K562 (cell line): ENCODE data around the gene MS4A2. TPM values are rescaled to one million over a fixed set of nuclear protein-coding genes. Genes with fewer than 3 reads are reported as not detected.

ENCODE experiments used
- ATAC-seq: fragments of 200-7000 bp; cut with Tn5 transposase; 3 replicates; pipeline ENCODE4 v1.9.1; 2020; ENCODE audit warnings: moderate library complexity
- BruUV-seq: library from RNA; stranded (reverse); fragments of 400-500 nt; replicated peaks from 2 replicates; lab custom pipeline; 2021; lab: Mats Ljungman, UMichigan
- CTCF ChIA-PET: fragments of 300-600 bp; formaldehyde crosslinking; extraction: SDS; loops from one replicate; lab custom pipeline; 2021; ENCODE audit warnings: low intra/inter-chr PET ratio; lab: Yijun Ruan, JAX
- POLR2A ChIA-PET: fragments of 300-600, 350-650 bp; sonication (Branson Sonifier 250); formaldehyde crosslinking; extraction: SDS; loops from one replicate; lab custom pipeline; 2021; ENCODE audit warnings: antibody characterized with exemption, inconsistent platforms; lab: Yijun Ruan, JAX
- DNase-seq, 4 experiments: peaks; one replicate each; pipeline versions ENCODE4 v3.0.0 to v3.0.0-alpha.2; 2011 to 2018; ENCODE audit warnings: low spot score in 3 of 4, mixed read lengths in 3 of 4; ENCODE audit errors: extremely low read depth in 1 of 4
- FAIRE-seq: peaks from 2 replicates; lab custom pipeline; 2011; peaks lifted over from hg19 to GRCh38; lab: Jason Lieb, UNC
- H2AFZ ChIP-seq: 2 replicates; pipeline ENCODE4 v1.6.0; 2011; ENCODE audit warnings: low read depth, low read length, control low read depth, inconsistent platforms
- H3K27ac ChIP-seq: fragments of 200-600 bp; 3 replicates; pipeline ENCODE4 v1.8.0; 2011; ENCODE audit warnings: low read depth, mild to moderate bottlenecking, control low read depth, inconsistent platforms, low read length, moderate library complexity, mixed read lengths; ENCODE audit errors: extremely low read depth
- H3K27me3 ChIP-seq, 2 experiments: fragments of 300-600 bp in 1 of 2; 2 replicates in 1 of 2; 3 replicates in 1 of 2; pipeline versions ENCODE4 v1.6.0 to v1.8.0; 2011; ENCODE audit warnings: inconsistent platforms in 2 of 2, low read length in 2 of 2, mild to moderate bottlenecking in 1 of 2, mixed read lengths in 1 of 2, moderate library complexity in 1 of 2; ENCODE audit not compliant: control insufficient read depth in 2 of 2, insufficient read depth in 2 of 2
- H3K36me3 ChIP-seq: fragments of 300-600 bp; 3 replicates; pipeline ENCODE4 v1.8.0; 2011; ENCODE audit warnings: mild to moderate bottlenecking, low read length, inconsistent platforms; ENCODE audit not compliant: control insufficient read depth, insufficient read depth
- H3K4me1 ChIP-seq, 2 experiments: fragments of 200-600 bp in 1 of 2; replicated peaks in 1 of 2; 2 replicates in 1 of 2; 3 replicates in 1 of 2; pipeline versions ENCODE4 v1.5.1 to v1.8.0; 2011; ENCODE audit warnings: inconsistent platforms in 2 of 2, low read length in 2 of 2, mild to moderate bottlenecking in 1 of 2, mixed read lengths in 1 of 2, moderate library complexity in 1 of 2; ENCODE audit not compliant: control insufficient read depth in 2 of 2, insufficient read depth in 2 of 2
- H3K4me2 ChIP-seq: 2 replicates; pipeline ENCODE4 v1.6.1; 2011; ENCODE audit warnings: low read length, control low read depth, inconsistent platforms, mixed read lengths; ENCODE audit not compliant: insufficient read depth
- H3K4me3 ChIP-seq: fragments of 200-600 bp; sonication (generic), shearing (Covaris generic); 2 replicates; pipeline ENCODE4 v1.5.1; 2016; ENCODE audit warnings: control low read depth, inconsistent platforms
- H3K79me2 ChIP-seq: fragments of 200-600 bp; 3 replicates; pipeline ENCODE4 v1.8.0; 2011; ENCODE audit warnings: low read length, inconsistent platforms; ENCODE audit not compliant: control insufficient read depth, insufficient read depth
- H3K9ac ChIP-seq, 2 experiments: 2 replicates each; pipeline versions ENCODE4 v1.6.0 to v1.6.1; 2011; ENCODE audit warnings: low read depth in 2 of 2, low read length in 2 of 2, control low read depth in 1 of 2, inconsistent platforms in 1 of 2, mild to moderate bottlenecking in 1 of 2, mixed read lengths in 1 of 2; ENCODE audit not compliant: insufficient read depth in 1 of 2
- H3K9me1 ChIP-seq: one replicate; pipeline ENCODE4 v1.6.0; 2011; ENCODE audit warnings: inconsistent platforms, mild to moderate bottlenecking, low read length, moderate library complexity; ENCODE audit not compliant: control insufficient read depth, insufficient read depth
- H3K9me3 ChIP-seq: replicated peaks from 2 replicates; pipeline ENCODE4 v1.5.1; 2011; ENCODE audit warnings: low read depth, low read length, inconsistent platforms; ENCODE audit not compliant: control insufficient read depth, insufficient read depth
- H4K20me1 ChIP-seq: replicated peaks from 2 replicates; pipeline ENCODE4 v1.6.1; 2011; ENCODE audit warnings: low read length, inconsistent platforms, mixed read lengths; ENCODE audit not compliant: control insufficient read depth, insufficient read depth
- ATF7 ChIP-seq: fragments of 450-650 bp; IDR thresholded peaks from 2 replicates; pipeline ENCODE4 v1.7.1; 2014; ENCODE audit warnings: mild to moderate bottlenecking, moderate library complexity
- BCL6 ChIP-seq: fragments of 250-450 bp; sonication (Bioruptor Pico); IDR thresholded peaks from 2 replicates; pipeline ENCODE4 v1.4.0; 2020
- DNMT1 ChIP-seq: fragments of 450-650 bp; IDR thresholded peaks from 2 replicates; pipeline ENCODE4 v1.6.1; 2016; ENCODE audit warnings: antibody characterized with exemption, mild to moderate bottlenecking
- FOXK1 ChIP-seq: sonication (generic); formaldehyde crosslinking; IDR thresholded peaks from 2 replicates; pipeline ENCODE4 v1.8.0; 2022; ENCODE audit warnings: missing genetic modification reagents, mild to moderate bottlenecking, borderline replicate concordance
- HSF4 ChIP-seq: fragments of 250-450 bp; sonication (Bioruptor Pico); IDR thresholded peaks from 2 replicates; pipeline ENCODE4 v2.1.2; 2022; ENCODE audit warnings: mild to moderate bottlenecking, moderate library complexity, borderline replicate concordance
- KLF16 ChIP-seq: IDR thresholded peaks from 2 replicates; pipeline ENCODE4 v1.6.1; 2016; ENCODE audit warnings: antibody characterized with exemption
- ZNF24 ChIP-seq: fragments of 450-650 bp; IDR thresholded peaks from 2 replicates; pipeline ENCODE4 v1.6.1; 2016
- ZNF282 ChIP-seq: sonication (generic); formaldehyde crosslinking; IDR thresholded peaks from 2 replicates; pipeline ENCODE4 v1.8.1; 2023; ENCODE audit warnings: missing genetic modification reagents
- ZNF696 ChIP-seq: fragments of 250-450 bp; sonication (Bioruptor Pico); conservative IDR thresholded peaks from 2 replicates; pipeline ENCODE4 v1.4.0; 2020; ENCODE audit warnings: mild to moderate bottlenecking, moderate library complexity
- ZZZ3 ChIP-seq: fragments of 450-650 bp; IDR thresholded peaks from 2 replicates; pipeline ENCODE4 v1.6.1; 2016; ENCODE audit warnings: antibody characterized with exemption, mild to moderate bottlenecking, moderate library complexity
- WGBS: fragments of 100-300 bp; shearing (Covaris generic); methylation state at CpG from one replicate; pipeline ENCODE4 v1.1.6; 2016; ENCODE audit warnings: low coverage, mixed read lengths; ENCODE audit not compliant: insufficient coverage; ENCODE audit errors: missing lambda C conversion rate; 5-methylcytosine and 5-hydroxymethylcytosine counted together
- in situ Hi-C: fragments of 300-500 bp; cut with MboI; formaldehyde crosslinking; loops from 4 replicates; pipeline ENCODE4 v1.15.0; 2018; ENCODE audit warnings: inconsistent platforms, mixed read lengths
- intact Hi-C: fragments of 100-400 bp; cut with micrococcal nuclease; formaldehyde crosslinking; loops from 2 replicates; pipeline ENCODE4 v1.14.2; 2022
- polyA plus RNA-seq, 8 experiments: library from polyadenylated mRNA; depleted of rRNA in 4 of 8; stranded (reverse) in 5 of 8; unstranded in 3 of 8; fragments of >200 nt; fragmentation: Nextera tagmentation in 2 of 8; fragmentation: Illumina TruSeq in 1 of 8; extraction: Ambion mirVana in 2 of 8; extraction: Trizol in 1 of 8; gene quantifications; 2 replicates each; pipeline versions ENCODE4 v1.2.1 to v1.2.3, GENCODE V29; 2011 to 2014; ENCODE audit warnings: inconsistent platforms in 1 of 8, missing spikeins in 1 of 8
- total RNA-seq, 7 experiments: library from RNA; depleted of rRNA in 6 of 7; stranded (reverse); fragments of >200 nt in 6 of 7; fragmentation: Illumina TruSeq in 2 of 7; extraction: Trizol in 2 of 7; gene quantifications; 2 replicates each; pipeline versions ENCODE4 v1.2.1 to v1.2.3, GENCODE V29; 2011 to 2021; ENCODE audit warnings: low replicate concordance in 1 of 7
- TF ChIP-seq, protein P1 (sequence below): sonication (generic); formaldehyde crosslinking; IDR thresholded peaks from 2 replicates; pipeline ENCODE4 v1.8.0; 2023; ENCODE audit warnings: mild to moderate bottlenecking, missing genetic modification reagents
- TF ChIP-seq, protein P2 (sequence below): sonication (generic); formaldehyde crosslinking; IDR thresholded peaks from 2 replicates; pipeline ENCODE4 v1.8.0; 2022; ENCODE audit warnings: mild to moderate bottlenecking, missing genetic modification reagents

MS4A2 gene
- total and polyA plus RNA-seq, 9 of the 15 experiments (the other 6 are each of a cell fraction or from before 2014, with no cell fraction given), result 0.06 to 5.7 (median 0.86) TPM

DNA sequence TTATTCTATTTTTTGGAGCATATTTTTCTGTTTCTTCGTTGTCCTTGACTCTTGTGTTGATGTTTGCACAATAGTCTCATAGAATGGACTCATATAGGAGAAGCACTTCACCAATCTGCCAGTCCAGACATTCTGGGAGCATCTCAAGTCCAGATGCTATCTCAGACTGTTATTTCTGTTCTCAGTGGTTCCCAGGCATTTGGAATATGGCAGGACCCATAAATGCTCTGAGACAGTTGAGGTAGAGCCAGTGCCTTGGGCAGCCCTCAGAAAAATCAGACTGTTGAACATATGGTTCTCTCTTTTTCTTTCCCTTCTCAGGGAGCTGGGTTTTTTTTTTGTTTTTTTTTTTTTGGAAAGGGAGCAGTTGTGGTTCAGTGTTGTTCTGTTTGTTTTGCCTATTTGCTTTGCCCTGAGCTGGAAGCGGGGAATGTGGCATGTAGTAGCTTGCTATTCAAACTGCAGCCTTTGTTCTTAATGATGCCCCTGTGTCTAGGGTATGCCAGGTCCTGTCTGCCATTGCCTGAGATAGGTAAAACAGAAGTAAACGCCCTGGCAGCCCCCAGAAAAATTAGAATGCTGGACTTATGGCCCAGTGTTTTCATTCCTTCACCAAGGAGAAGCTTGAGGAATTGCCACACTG, 3.7 kb upstream of the MS4A2 start:
- Histone ChIP-seq H3K9me3 (peaks cover 3% of the 10 kb centered on the region; the same call in 1 of the 2 replicates), H4K20me1 (no peaks in the 10 kb centered on the region)

More for the DNA sequence above, 3.7 kb upstream of the MS4A2 start:
- Histone ChIP-seq H3K27me3 (no peaks in the 10 kb centered on the region), H3K4me1 (peaks cover 0 to 13% of the 10 kb centered on the region in 2 experiments; a peak in 2 of 5 replicates), H3K9ac (no peak overlapping the region), H2AFZ (peak overlapping the region; percentile 44; the same call in 1 of the 2 replicates), H3K27ac (no peak overlapping the region), H3K9me1 (no peaks in the 10 kb centered on the region), H3K4me2 (no peak overlapping the region), H3K4me3 (no peak overlapping the region), H3K79me2 (no peaks in the 10 kb centered on the region), H3K36me3 (no peaks in the 10 kb centered on the region)
- ATAC-seq (no peak), FAIRE-seq (no peak), DNase-seq (no peak)
- intact Hi-C loops (no loop called here), in situ Hi-C loops (no loop called here)
- no TSS peak for BruUV-seq
- CTCF ChIA-PET, result no interaction called here
- WGBS, result 58% methylated on average over 3 of the region's 3 CpGs
- POLR2A ChIA-PET, result interaction anchor here (0.6 kb wide), 2 partner anchors 12 to 324 kb away, joined by 3 to 4 read pairs; no protein-coding TSS in a partner anchor
- TF ChIP-seq KLF16 (no peak), HSF4 (no peak), FOXK1 (CRISPR knock-in tag) (no peak), ZZZ3 (no peak), ZNF282 (CRISPR knock-in tag) (no peak), ATF7 (no peak), DNMT1 (no peak), ZNF696 (CRISPR knock-in tag) (no peak), BCL6 (CRISPR knock-in tag) (no peak), ZNF24 (no peak)
- TF ChIP-seq, protein P1, sequence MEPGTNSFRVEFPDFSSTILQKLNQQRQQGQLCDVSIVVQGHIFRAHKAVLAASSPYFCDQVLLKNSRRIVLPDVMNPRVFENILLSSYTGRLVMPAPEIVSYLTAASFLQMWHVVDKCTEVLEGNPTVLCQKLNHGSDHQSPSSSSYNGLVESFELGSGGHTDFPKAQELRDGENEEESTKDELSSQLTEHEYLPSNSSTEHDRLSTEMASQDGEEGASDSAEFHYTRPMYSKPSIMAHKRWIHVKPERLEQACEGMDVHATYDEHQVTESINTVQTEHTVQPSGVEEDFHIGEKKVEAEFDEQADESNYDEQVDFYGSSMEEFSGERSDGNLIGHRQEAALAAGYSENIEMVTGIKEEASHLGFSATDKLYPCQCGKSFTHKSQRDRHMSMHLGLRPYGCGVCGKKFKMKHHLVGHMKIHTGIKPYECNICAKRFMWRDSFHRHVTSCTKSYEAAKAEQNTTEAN, result no peak
- TF ChIP-seq, protein P2, sequence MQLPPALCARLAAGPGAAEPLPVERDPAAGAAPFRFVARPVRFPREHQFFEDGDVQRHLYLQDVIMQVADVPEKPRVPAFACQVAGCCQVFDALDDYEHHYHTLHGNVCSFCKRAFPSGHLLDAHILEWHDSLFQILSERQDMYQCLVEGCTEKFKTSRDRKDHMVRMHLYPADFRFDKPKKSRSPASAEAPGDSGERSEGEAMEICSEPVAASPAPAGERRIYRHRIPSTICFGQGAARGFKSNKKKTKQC (CRISPR knock-in tag), result no peak
- TF ChIP-seq, all 486 proteins: peak for 0
